NCI-H2196 treated with DMSO at 0.1 percent for 48 hours (cell line): ENCODE measurements around the gene ARHGAP1.
"Not testable (repeated sequence)": the region's sequence is repeated elsewhere in the genome, so short reads cannot be mapped to it uniquely, and the experiment has no call there.

Experiments
- DNase-seq: peaks from one replicate; lab custom pipeline; 2025; ENCODE audit not compliant: unreplicated experiment; lab: John Stamatoyannopoulos, UW

The ARHGAP1 gene

DNA sequence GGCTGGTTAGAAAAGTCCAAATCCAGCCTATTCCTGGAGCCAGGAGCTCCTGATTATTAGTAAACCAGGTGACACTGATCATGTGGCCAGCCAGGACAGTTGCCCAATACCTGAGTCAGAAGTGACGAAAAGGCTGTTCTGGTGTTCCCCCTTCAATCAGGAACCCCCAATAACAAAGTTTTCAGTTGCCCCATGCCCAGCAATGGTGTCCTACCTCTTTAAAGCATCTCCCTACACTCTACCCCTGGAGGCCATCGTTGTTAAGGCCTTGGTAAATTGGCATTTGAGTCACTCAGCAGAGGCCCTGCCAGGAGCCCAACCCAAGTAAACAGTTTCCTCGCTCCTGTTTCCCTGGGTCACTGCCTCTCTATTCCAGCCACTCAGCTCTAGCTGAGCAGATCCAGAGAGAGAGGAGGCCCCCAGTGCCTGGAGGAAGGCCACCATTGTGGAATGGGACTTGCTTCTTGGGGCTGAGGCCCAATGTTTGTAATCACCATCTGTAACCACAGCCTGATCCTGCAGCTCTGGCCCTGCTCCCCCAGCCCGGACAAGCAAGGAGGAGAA lies 25.0 kb downstream of the ARHGAP1 start:
- no peak for DNase-seq

- DNase-seq = no peak
Measured at GRCh38 chr11:46674463-46675287, 25.7 kb downstream of the ARHGAP1 start.

- no peak for DNase-seq
Measured at GRCh38 chr11:46673713-46674462, 26.5 kb downstream of the ARHGAP1 start.

DNA sequence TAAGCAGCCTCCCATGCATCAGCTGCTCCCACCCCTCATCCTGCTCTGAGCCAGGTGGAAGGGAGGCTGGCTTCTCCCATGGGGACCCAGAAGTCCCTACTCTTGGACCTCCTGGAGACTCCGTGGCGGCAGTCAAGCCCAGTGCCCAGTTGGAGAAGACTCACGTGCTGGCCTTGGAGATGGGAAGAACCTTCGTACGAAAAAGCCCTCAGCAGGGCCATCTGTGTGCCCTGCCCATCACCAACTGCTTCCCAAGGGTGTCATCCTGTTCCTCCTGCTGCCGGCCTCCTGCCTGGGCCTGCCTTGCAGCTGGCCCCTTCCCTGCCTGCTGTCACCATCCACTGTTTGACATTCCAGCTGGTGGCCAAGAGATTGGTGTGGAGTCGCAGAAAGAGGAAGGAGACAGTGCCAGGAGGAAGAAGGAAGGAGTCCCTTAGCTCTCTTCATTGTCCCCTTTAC lies 28.0 kb downstream of the ARHGAP1 start:
- no peak for DNase-seq

DNA sequence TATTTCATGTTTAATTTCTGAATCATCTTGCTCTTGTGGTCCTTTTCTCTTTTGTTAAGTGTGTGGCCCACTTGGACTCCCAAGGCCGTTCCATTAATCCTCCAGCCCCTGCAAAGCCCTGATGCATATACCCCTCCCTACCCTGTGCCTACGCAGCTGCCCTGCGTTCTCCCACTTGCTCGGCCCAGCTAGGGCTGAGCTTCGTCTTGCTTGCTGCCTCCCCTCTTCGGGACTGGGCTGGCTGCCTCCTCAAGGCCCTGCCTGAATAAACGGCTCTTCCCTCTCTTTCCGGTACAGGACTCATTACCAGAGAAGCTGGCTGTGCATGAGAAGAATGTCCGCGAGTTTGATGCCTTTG lies 28.5 kb downstream of the ARHGAP1 start:
- no peak for DNase-seq

- not testable (repeated sequence) for DNase-seq
Measured at GRCh38 chr11:46670521-46670920, 29.9 kb downstream of the ARHGAP1 start.

DNA sequence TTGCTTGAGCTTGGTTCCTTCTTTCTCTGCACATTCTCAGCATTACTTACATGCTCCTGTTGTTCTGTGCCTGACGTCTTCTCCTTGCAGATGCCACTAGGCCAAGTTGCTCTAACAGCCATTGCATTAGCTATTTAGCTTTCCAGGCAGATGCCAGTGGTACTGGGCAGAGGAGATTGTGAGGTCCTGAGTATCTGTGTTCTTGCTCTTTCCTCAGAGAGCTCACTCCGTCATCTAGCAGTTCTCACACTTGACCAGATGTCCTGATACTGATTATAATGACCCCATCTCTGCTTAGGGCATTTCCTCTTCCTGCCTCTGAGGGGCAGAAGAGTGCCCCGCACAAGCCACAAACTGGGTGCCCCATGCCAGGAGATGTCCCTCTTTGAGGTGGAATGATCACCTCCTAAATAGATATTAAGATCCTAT lies 30.7 kb downstream of the ARHGAP1 start:
- DNase-seq = no peak

GRCh38 chr11:46668480-46669085 lies 31.8 kb downstream of the ARHGAP1 start:
- DNase-seq = no peak

- DNase-seq = no peak
Measured at GRCh38 chr11:46667043-46667481, 33.4 kb downstream of the ARHGAP1 start.

DNA sequence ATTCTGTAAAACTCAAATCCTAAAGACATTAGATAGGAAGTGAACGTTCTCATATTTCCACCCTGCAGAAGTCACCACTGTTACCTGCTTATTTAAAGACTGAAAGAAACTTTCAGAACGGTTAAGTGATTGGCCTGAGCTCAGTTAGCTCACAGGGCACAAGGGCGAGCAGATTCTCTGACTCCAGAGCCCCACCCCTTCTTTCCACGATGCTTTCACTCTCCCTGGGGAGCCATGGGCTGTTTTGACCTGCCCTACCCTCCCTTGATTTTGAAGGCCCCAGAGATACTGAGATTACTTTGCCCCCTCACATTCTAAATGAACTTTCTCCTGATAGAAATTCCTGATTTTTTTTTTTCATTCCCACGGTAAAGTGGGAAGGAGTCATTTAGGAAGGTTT lies 33.9 kb downstream of the ARHGAP1 start:
- DNase-seq = no peak

- no peak for DNase-seq
Measured at GRCh38 chr11:46665356-46665755, 35.1 kb downstream of the ARHGAP1 start.

GRCh38 chr11:46664612-46665011 lies 35.8 kb downstream of the ARHGAP1 start:
- DNase-seq = no peak

DNA sequence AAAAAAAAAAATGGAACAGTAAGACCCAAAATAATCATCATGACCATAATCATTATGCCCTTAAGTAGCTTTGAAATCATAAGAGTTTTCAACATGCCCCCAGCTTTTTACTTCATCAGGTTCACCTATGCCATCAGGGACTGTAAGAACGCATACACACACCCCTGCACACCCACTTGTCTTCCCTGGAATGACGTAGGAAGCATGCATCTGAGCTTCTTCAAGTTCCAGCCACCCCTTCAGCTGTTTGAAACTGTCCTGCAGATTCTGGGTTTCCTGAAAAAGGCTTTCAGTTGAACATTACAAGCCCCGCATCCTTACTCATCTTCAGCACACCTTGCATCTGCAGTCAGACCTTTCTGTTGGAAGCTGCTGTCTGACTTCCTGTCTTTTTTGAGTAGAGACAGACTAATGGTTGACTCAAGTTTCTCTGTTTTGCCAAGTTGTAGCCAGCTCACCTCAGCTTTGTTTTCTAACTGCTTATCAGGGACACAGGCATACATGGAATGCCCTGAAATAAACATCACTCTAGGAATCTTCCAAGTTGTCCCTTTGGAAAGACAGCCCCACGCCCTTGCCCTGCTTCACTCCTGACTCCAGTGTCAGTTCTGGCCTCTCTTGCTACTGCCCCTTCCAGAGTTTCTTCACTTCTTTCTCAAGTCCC lies 37.0 kb downstream of the ARHGAP1 start:
- DNase-seq = no peak

DNA sequence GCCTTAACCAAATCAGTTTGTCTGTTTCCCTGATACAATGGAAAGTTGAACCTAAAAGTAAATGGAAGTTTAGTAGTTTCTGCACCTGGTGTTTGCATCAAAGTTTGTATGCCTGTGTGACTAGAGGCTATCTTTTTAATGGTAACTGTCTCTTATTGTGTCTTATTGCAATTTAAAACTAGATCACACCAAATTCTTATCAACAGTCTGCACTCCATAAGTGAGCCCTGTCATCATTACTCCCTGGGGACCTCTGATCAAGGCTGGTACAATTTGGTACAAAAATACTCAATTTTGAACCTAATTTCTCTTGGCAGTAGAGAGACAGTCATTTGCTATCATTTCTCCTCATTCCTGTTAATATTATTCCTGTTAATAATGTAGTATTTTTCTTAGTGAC lies 38.1 kb downstream of the ARHGAP1 start:
- DNase-seq = no peak

DNA sequence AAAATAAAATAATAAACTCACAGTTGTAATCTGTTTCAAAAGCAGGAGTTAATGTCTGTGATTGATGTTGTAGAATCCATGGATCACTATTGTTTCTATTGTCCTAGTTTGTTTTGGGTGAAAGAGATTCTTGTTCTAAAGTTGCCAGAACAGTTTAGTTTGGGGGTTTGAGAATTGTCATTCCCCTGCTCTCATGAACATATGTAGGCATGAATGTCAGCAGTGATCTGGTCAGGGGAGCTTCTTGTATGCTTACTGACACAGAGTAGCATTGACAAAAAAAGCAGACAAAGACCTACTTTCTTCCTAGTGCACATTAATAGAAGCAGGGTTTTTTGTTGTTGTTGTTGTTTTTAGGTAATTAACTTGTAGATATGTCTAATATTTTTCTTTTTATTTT lies 38.6 kb downstream of the ARHGAP1 start:
- DNase-seq = no peak

DNA sequence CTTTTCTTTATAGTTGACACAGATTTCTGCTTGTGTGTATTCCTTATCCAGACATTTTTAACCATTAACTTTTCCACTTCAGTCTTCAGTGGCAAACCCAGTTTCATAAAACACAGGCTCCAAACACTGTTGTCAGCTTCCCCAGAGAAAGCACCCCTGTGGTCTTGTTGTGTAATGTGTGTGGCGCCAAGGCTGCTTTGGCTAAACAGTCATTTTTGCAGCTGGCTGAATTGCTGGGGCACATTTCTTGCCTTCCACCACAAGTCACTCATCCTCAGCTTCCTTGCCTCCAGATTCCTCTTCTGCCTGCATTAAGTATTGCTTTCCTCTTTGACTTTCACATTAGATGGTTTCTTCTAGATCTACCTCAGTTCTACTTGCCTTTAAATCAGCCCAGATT lies 40.5 kb downstream of the ARHGAP1 start:
- DNase-seq = no peak

DNA sequence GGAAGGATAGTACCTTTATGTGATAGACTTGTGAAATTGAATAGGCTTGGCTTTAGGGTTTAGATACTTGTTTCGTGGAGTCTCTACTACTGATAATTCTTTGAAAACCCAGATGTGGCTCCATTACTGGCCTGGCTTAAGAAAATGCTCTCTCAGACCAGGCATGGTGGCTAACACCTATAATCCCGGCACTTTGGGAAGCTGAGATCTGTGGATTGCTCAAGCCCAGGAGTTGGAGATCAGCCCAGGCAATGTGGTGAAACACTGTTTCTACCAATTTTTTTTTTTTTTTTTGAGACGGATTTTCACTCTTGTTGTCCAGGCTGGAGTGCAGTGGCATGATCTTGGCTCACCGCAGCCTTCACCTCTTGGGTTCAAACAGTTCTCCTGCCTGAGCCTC lies 42.2 kb downstream of the ARHGAP1 start:
- no peak for DNase-seq

- no peak for DNase-seq
Measured at GRCh38 chr11:46657186-46657585, 43.2 kb downstream of the ARHGAP1 start.

DNA sequence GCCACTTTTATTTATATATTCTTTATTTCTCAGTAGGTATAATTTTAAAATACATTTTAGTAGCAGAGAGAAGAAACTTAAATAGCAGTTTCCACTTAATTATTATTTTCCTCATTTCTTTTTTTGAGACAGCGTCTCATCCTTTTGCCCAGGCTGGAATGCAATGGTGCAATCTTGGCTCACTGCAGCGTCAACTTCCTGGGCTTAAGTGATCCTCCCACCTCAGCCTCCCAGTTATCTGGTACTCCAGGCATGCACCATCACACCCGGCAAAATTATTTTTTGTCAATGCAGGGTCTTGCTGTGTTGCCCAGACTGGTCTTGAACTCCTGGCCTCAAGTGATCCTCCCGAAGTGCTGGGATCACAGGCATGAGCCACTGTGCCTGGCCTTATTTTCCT lies 44.8 kb downstream of the ARHGAP1 start:
- no peak for DNase-seq

DNA sequence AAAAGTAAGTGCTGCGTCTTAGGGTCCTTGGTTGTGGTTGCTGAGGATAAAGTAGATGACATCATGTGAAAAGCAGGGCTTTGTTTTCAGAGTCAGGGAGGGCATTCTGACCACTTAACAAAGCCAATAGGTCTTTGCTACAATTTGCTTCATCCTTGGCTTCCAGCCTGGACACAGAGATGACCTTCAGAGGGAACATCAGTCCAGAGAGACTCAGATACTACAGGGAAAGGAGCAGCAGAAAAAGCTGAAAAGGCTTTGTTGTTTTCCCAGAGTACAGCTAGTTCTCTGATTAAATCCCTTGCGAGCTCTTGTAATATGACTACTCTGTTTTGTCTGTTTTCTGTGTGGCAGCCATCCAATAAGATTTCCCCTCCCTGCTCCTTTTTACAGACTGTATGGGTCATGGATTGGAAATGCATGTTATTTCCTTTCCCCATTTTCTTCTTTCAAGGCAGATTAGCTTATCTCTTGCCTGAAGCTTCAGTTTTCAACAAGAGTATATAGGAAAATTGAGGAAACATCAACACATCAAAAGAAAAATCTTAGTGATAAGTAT lies 51.2 kb downstream of the ARHGAP1 start:
- DNase-seq = peak; percentile 51

GRCh38 chr11:46643986-46644385 lies 56.4 kb downstream of the ARHGAP1 start:
- no peak for DNase-seq
